GM18526 (cell line): Measurements from ENCODE around the gene DCC.

ENCODE experiments used
- POLR2A ChIP-seq: IDR thresholded peaks from 3 replicates; pipeline ENCODE4 v1.6.1; 2011; ENCODE audit not compliant: insufficient read length; ENCODE audit errors: extremely low read depth

DCC gene

DNA sequence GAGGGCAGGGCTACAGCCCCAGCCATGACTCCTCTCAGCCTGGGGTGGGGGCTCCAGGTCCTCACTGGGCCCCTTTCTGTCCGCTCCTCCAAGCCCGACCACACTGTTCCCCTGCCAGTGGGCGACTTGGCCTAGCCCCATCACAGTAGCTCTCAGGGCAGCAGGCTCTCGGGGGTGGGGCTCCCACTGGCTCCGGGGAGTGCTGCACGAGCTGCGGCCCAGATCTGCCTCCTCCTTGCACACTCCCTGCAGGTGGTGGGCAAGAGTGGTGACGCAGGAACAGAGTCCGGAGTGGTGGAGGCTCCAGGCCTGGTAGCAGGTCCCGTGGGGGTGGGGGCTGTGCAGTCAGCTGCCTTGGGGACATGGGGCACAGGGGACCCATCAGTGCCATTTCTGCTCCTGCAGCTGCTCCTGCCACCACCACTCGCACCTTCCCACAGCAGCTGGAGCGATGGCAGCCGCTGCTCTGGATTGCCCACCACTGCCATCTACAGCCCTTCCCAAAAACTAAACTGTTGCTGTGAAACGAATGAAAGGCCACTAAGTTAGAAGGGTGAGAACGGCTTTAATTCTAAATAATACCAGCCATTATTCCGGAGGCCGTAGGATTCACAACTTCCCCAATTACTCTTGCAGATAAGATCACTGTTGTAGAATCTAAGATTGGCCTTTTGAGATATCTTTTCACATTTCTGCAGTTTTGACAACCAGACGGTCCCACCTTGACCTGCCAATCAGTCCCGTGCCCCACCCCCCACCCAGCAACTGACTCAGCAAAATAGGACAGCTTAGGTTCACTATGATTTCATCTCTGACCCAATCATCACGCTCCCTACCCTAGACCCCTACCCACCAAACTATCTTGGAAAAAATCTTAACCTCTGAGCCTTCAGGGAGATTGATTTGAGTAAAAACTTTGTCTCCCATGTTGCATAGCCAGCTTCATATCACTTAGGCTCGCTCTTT is 530.2 kb downstream of the DCC start:
- TF ChIP-seq POLR2A, result no peak

- no peak for TF ChIP-seq POLR2A
These were observed 534.8 kb downstream of the DCC start for GRCh38 chr18:52874774-52875173.

DNA sequence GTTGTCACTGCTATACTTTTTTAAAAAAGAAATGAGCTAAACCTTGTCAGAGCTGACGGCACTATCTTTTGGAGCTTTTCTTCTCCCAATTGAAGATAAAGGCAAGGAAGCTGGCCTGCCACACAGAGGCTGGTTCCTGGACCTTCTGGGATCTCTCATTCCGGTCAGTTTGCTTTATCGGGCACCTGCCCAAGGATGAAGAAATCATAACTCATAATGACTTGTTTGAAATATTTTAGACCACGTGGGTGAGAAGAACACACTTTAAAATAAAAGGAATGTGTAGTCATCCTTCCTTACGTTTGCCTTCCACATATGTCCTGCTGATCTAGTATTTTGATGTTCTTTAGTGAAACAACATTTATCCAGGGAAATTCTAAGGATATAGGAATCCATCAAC is 535.7 kb downstream of the DCC start:
- TF ChIP-seq POLR2A, result no peak

- TF ChIP-seq POLR2A, result no peak
These were observed 548.0 kb downstream of the DCC start for GRCh38 chr18:52888014-52888413.

GRCh38 chr18:52894801-52895200 is 554.8 kb downstream of the DCC start:
- TF ChIP-seq POLR2A, result no peak

GRCh38 chr18:52897611-52898484 is 557.9 kb downstream of the DCC start:
- no peak for TF ChIP-seq POLR2A

DNA sequence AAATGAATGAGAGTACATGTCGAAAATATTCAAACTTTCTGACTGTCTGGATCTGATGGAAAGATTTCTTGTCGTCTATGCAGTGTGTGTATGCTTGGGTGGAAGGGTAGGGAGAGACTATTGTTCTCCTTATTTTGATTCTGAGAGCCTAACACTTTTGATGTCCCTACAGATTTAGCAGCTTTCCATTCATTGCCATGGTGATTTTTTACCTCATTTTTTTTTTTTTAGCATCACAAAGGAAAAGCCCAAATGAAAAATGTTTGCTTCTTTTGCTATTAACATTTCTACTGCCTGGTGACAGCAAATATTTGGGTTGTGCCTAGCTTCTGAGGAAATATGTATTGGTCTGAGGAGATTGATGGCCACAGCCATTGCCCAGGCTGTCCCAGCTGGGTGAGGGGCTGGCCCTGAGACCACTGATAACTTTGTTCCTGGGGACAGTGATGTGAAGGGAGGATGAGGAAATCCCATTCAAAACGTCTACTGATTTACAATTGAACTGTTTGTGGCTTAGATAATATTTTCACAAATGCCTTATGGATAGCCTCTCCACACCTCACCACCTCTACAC is 558.6 kb downstream of the DCC start:
- TF ChIP-seq POLR2A, result no peak

DNA sequence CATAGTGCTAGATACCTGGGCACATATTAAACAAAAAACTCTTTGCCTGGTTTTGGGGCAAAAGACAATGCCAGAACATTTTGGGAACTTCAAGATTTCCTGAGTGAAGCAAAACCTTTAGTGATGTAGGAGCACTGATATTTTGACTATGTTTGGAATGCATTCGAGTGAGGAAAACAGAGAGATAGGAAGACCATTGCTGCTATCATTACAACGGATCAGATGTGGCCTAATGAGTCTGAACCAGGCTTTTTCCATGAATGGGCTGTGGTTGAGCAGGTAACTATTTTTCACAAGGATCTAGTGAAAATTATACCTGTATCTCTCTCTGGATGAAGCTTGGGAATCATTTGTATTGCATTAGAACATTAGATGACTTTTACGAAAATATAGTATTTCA is 562.2 kb downstream of the DCC start:
- no peak for TF ChIP-seq POLR2A

- no peak for TF ChIP-seq POLR2A
These were observed 563.9 kb downstream of the DCC start for GRCh38 chr18:52903857-52904256.

DNA sequence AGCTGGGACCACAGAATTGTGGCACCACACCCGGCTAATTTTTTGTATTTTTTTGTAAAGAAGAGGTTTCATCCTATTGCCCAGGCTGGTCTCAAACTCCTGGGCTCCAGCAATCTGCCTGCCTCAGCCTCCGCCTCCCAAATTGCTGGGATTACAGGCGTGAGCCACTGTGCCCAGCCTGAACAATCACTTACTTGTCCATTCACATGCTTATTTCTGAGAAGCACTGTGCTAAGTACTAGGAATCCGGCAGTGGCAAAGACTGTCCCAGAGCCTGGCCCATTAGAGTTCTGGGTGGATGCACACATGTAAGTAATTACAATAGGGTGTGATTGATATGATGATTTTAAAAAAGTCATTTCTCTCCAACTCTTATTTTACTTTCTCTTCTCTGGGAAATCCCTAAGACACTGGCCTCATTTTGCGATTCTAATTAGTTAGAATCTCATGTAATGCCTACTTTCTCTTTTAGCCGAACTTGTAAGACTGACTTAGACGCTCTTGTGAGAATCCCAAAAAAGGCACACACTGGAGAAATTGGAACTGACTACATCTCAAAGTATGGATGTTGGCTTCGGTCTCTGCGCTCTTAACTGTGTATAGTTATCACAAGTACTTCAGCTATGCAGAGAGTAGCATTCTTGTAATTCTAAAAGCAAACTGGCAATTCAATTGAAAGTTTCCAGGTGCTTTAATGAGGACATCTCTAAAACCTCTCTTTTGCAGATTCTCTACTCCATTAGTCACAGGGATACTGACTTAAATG is 567.7 kb downstream of the DCC start:
- TF ChIP-seq POLR2A, result no peak

GRCh38 chr18:52914148-52914547 is 574.2 kb downstream of the DCC start:
- TF ChIP-seq POLR2A, result no peak

GRCh38 chr18:52920665-52921064 is 580.7 kb downstream of the DCC start:
- no peak for TF ChIP-seq POLR2A

DNA sequence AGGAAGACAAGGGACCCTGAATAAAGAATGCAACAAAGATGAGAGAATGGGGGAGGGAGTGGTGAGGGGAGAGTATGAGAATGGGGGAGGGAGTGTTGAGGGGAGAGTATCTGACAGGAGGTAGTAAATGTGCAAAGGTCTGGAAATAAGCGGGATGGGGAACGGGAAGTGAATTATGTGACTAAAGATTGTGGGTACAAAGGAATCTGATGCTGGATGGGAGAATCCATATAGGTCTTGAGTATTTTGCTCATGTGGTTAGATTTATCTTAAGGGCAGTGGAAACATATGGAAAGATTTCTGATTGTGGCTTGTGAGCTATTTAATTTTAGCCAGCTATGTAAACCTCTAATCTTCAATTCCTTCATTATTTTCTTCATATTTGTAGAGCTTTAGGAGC is 593.4 kb downstream of the DCC start:
- no peak for TF ChIP-seq POLR2A

DNA sequence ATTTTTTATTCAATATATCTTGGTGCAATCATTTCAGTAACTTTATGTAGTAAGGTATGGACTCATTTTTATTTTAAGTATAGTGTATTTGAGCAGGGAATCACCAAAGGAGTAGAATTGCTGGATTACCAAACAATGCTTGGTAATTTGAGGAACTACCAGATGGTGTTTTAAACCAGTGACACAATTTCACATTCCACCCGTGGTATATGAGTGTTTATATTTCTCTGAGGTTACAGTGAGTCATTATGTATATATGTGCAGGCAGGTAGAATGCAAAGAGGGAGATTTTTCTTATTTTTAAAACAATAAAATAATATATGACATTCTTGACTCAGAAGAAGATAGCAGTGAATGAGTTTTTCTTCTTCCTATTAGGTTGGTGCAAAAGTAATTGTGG is 596.9 kb downstream of the DCC start:
- no peak for TF ChIP-seq POLR2A

GRCh38 chr18:52937840-52938239 is 597.8 kb downstream of the DCC start:
- TF ChIP-seq POLR2A, result no peak
